ENCODE data around the gene SPTLC2.
A peak's percentile ranks its signal among the peaks of the same experiment; 100 is the strongest.

Gene SPTLC2

GRCh38 chr14:77505031-77505430, 111.4 kb downstream of the SPTLC2 start:
- no peak for DNase-seq (ENCODE audit: low spot score)

GRCh38 chr14:77503138-77503537, 113.3 kb downstream of the SPTLC2 start:
- DNase-seq (ENCODE audit: low spot score): no peak

- no peak for DNase-seq (ENCODE audit: low spot score)
These were observed 114.2 kb downstream of the SPTLC2 start for GRCh38 chr14:77502109-77502782.

GRCh38 chr14:77498984-77499527, 117.4 kb downstream of the SPTLC2 start:
- DNase-seq (ENCODE audit: low spot score): no peak

- peak; percentile 43 for DNase-seq (ENCODE audit: low spot score)
These were observed 118.1 kb downstream of the SPTLC2 start, which contains the start of gene ISM2 for GRCh38 chr14:77498120-77498979. TSS of gene ISM2 (minus strand) at chr14:77498816. CDS start at chr14:77498793, 23 bp downstream.

- DNase-seq (ENCODE audit: low spot score): no peak
These were observed 121.1 kb downstream of the SPTLC2 start for GRCh38 chr14:77495334-77495733.

- no peak for DNase-seq (ENCODE audit: low spot score)
These were observed 125.4 kb downstream of the SPTLC2 start for GRCh38 chr14:77491056-77491455.

GRCh38 chr14:77490347-77490986, 126.0 kb downstream of the SPTLC2 start:
- DNase-seq (ENCODE audit: low spot score): no peak

- DNase-seq (ENCODE audit: low spot score): no peak
These were observed 127.4 kb downstream of the SPTLC2 start for GRCh38 chr14:77489041-77489440.

- DNase-seq (ENCODE audit: low spot score): no peak
These were observed 127.9 kb downstream of the SPTLC2 start for GRCh38 chr14:77488558-77488957.

- DNase-seq (ENCODE audit: low spot score): no peak
These were observed 130.3 kb downstream of the SPTLC2 start for GRCh38 chr14:77485901-77486678.

GRCh38 chr14:77485256-77485655, 131.2 kb downstream of the SPTLC2 start:
- no peak for DNase-seq (ENCODE audit: low spot score)

GRCh38 chr14:77482422-77482821, 134.0 kb downstream of the SPTLC2 start:
- DNase-seq (ENCODE audit: low spot score): no peak

GRCh38 chr14:77478796-77479195, 137.6 kb downstream of the SPTLC2 start:
- DNase-seq (ENCODE audit: low spot score): no peak

- DNase-seq (ENCODE audit: low spot score): no peak
These were observed 138.4 kb downstream of the SPTLC2 start for GRCh38 chr14:77478029-77478428.

GRCh38 chr14:77475432-77476115, 140.9 kb downstream of the SPTLC2 start:
- DNase-seq (ENCODE audit: low spot score): no peak

- DNase-seq (ENCODE audit: low spot score): no peak
These were observed 141.8 kb downstream of the SPTLC2 start for GRCh38 chr14:77474479-77475177.

- no peak for DNase-seq (ENCODE audit: low spot score)
These were observed 142.5 kb downstream of the SPTLC2 start for GRCh38 chr14:77473921-77474320.

GRCh38 chr14:77470224-77470870, 146.1 kb downstream of the SPTLC2 start:
- no peak for DNase-seq (ENCODE audit: low spot score)

- DNase-seq (ENCODE audit: low spot score): no peak
These were observed 146.9 kb downstream of the SPTLC2 start for GRCh38 chr14:77469539-77469938.

Data from activated CD4-positive, alpha-beta T cell treated with anti-CD3 and anti-CD28 coated beads, Interleukin-2, Interleukin-4, amounts not matched to agents 100 ng/mL and 50 ng/mL, durations not matched to agents 16 hours and 8 hours (primary cell).